Measurements from ENCODE around the gene MAP3K21.

DNA sequence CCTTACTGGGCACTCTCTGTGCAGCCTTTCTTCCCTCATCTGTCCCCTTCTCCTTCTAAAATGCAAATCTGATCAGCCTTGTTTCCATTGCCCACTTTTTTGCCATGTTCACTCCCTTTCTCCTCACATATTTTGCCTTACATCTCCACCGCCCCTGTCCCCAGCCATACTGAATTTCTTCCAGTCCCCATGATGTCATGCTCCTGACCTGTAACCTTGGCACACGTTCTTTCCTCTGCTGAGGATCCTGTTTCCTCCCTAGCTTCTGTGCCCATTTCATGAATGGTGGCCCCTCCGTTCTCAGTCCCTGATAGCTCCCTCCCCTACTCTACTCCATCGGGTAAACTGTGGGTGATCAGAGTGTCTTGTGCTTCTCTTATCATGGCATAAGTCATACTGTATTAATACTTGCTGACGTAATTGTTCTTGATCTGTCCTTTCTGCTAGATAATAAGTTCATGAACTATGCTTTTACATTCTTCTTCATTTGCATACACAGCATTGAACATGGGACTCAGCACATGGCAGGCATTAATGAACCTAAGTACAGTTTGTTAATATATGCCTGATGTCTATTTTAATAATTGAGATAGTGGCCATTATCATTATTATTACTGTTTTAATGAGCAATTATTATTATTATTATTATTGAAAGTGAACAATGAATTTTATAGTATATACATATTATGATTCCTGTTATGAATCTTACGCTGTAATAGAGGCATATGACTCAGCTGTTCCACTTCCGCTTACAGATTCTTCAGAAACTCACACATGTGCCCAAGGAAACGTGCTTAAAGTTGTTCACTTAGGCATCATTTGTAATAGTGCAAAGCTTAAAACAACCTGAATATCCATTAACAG, 28.5 kb downstream of the MAP3K21 start:
- TF ChIP-seq EP300 (IDR thresholded peaks at IDR 0.05) (no peak), POLR2A (IDR thresholded peaks at IDR 0.05) (no peak), POLR2AphosphoS5 (IDR thresholded peaks at IDR 0.05) (no peak)
- TF ChIP-seq, protein P1, sequence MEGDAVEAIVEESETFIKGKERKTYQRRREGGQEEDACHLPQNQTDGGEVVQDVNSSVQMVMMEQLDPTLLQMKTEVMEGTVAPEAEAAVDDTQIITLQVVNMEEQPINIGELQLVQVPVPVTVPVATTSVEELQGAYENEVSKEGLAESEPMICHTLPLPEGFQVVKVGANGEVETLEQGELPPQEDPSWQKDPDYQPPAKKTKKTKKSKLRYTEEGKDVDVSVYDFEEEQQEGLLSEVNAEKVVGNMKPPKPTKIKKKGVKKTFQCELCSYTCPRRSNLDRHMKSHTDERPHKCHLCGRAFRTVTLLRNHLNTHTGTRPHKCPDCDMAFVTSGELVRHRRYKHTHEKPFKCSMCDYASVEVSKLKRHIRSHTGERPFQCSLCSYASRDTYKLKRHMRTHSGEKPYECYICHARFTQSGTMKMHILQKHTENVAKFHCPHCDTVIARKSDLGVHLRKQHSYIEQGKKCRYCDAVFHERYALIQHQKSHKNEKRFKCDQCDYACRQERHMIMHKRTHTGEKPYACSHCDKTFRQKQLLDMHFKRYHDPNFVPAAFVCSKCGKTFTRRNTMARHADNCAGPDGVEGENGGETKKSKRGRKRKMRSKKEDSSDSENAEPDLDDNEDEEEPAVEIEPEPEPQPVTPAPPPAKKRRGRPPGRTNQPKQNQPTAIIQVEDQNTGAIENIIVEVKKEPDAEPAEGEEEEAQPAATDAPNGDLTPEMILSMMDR (IDR thresholded peaks at IDR 0.05): no peak

Data from suprapubic skin (tissue), 4 donors.